ENCODE results near the gene DDR2. TPM values are rescaled to one million over a fixed set of nuclear protein-coding genes. Genes with fewer than 3 reads are reported as not detected.

Gene DDR2
- polyA plus RNA-seq, 3 donors: 0.07 TPM; not detected in 2

DNA sequence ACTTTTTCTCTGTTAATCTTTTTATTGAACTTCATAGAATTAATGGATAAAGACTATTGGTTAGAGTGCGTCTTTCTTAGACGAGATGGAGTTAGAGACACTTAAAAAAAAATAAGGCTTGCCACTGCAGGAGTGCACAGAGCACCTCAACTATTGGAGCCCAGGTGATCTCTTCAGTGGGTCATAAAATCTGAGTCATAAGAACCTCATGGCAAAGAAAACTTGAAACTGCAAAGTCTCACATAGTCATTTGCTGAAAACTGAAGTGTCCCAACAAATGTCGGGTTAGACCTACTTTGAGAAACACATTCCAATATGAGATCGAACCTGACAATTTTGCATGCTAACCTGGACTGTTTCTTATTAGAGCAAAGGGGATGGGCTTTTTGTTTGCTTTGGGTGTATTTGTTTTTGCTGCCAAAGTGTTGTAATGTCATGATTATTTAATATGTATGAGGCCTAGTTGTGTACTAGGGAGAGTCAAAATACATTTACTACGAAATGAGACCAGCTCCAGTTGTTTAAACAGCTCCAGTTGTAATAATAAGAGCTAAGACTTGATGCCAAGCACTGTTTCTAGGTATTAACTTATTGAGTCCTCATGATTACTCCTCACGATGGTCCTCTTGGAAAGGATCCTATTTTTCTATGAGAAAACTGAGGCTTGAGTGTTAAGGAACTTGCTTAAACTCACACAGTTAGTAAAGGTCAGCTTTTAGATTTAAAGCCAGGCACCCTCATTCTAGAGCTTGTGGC, 65.1 kb downstream of the DDR2 start:
- H3K4me3 Mint-ChIP-seq: no peak overlapping the region
- H2AFZ ChIP-seq (ENCODE audit: insufficient read depth, low read depth, low read length, poor library complexity, severe bottlenecking): no peak overlapping the region
- WGBS (ENCODE audit: insufficient coverage): 100% methylated on average over 1 of the region's 6 CpGs

GRCh38 chr1:162699366-162699765, 67.1 kb downstream of the DDR2 start:
- WGBS (ENCODE audit: insufficient coverage): no CpG with 5 or more reads among the region's 3 CpGs
- DNase-seq: no peak
- H2AFZ ChIP-seq (ENCODE audit: insufficient read depth, low read depth, low read length, poor library complexity, severe bottlenecking): no peak overlapping the region
- H3K4me1 ChIP-seq (ENCODE audit: control insufficient read depth in 1 of 2, insufficient read depth in 2 of 2, low read length in 2 of 2): no peaks in the 10 kb centered on the region
- Mint-ChIP-seq H3K27ac (no peak overlapping the region), H3K27me3 (ENCODE audit: low read depth in 3 of 3) (peaks cover 0 to 2% (median 0%) of the 10 kb centered on the region in 3 donors), H3K36me3 (no peaks in the 10 kb centered on the region), H3K4me1 (no peaks in the 10 kb centered on the region), H3K4me3 (no peak overlapping the region), H3K9me3 (peaks cover 0 to 6% (median 0%) of the 10 kb centered on the region in 7 donors)
- H3K27ac ChIP-seq (ENCODE audit: low read depth in 1 of 2, low read length in 2 of 2): no peak overlapping the region
- no peak overlapping the region for H3K4me2 ChIP-seq (replicated peaks; ENCODE audit: extremely low read depth, low read length, poor library complexity, severe bottlenecking)
- H3K27me3 ChIP-seq (ENCODE audit: control insufficient read depth in 2 of 2, insufficient read depth in 2 of 2, low read length in 2 of 2): no peaks in the 10 kb centered on the region
- intact Hi-C loops (cut with micrococcal nuclease): no loop called here
- H4K20me1 ChIP-seq (ENCODE audit: insufficient read depth, low read length): no peaks in the 10 kb centered on the region
- no peaks in the 10 kb centered on the region for H3K36me3 ChIP-seq (replicated peaks in 1 of 2; ENCODE audit: control insufficient read depth in 1 of 2, insufficient read depth in 2 of 2, low read length in 2 of 2)
- no peak overlapping the region for H3K4me3 ChIP-seq (replicated peaks in 1 of 3; ENCODE audit: low read depth in 2 of 3, low read length in 3 of 3)
- H3K9ac ChIP-seq (ENCODE audit: insufficient read depth, low read length, poor library complexity, severe bottlenecking): no peak overlapping the region
- H3K79me2 ChIP-seq (ENCODE audit: insufficient read depth, low read length): no peaks in the 10 kb centered on the region
- no peaks in the 10 kb centered on the region for H3K9me3 ChIP-seq (replicated peaks in 1 of 2; ENCODE audit: control insufficient read depth in 1 of 2, insufficient read depth in 1 of 2, low read length in 2 of 2)
- TF ChIP-seq, protein P1, sequence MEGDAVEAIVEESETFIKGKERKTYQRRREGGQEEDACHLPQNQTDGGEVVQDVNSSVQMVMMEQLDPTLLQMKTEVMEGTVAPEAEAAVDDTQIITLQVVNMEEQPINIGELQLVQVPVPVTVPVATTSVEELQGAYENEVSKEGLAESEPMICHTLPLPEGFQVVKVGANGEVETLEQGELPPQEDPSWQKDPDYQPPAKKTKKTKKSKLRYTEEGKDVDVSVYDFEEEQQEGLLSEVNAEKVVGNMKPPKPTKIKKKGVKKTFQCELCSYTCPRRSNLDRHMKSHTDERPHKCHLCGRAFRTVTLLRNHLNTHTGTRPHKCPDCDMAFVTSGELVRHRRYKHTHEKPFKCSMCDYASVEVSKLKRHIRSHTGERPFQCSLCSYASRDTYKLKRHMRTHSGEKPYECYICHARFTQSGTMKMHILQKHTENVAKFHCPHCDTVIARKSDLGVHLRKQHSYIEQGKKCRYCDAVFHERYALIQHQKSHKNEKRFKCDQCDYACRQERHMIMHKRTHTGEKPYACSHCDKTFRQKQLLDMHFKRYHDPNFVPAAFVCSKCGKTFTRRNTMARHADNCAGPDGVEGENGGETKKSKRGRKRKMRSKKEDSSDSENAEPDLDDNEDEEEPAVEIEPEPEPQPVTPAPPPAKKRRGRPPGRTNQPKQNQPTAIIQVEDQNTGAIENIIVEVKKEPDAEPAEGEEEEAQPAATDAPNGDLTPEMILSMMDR (IDR thresholded peaks at IDR 0.05): no peak

More for the DNA sequence above, 65.1 kb downstream of the DDR2 start:
- Histone ChIP-seq H3K9ac (ENCODE audit: insufficient read depth, low read length, poor library complexity, severe bottlenecking) (no peak overlapping the region), H4K20me1 (ENCODE audit: insufficient read depth, low read length) (no peaks in the 10 kb centered on the region), H3K27ac (ENCODE audit: low read depth in 1 of 2, low read length in 2 of 2) (no peak overlapping the region), H3K4me1 (ENCODE audit: control insufficient read depth in 1 of 2, insufficient read depth in 2 of 2, low read length in 2 of 2) (no peaks in the 10 kb centered on the region), H3K9me3 (replicated peaks in 1 of 2; ENCODE audit: control insufficient read depth in 1 of 2, insufficient read depth in 1 of 2, low read length in 2 of 2) (no peaks in the 10 kb centered on the region), H3K4me3 (replicated peaks in 1 of 3; ENCODE audit: low read depth in 2 of 3, low read length in 3 of 3) (no peak overlapping the region), H3K27me3 (ENCODE audit: control insufficient read depth in 2 of 2, insufficient read depth in 2 of 2, low read length in 2 of 2) (no peaks in the 10 kb centered on the region), H3K36me3 (replicated peaks in 1 of 2; ENCODE audit: control insufficient read depth in 1 of 2, insufficient read depth in 2 of 2, low read length in 2 of 2) (no peaks in the 10 kb centered on the region), H3K4me2 (replicated peaks; ENCODE audit: extremely low read depth, low read length, poor library complexity, severe bottlenecking) (no peak overlapping the region), H3K79me2 (ENCODE audit: insufficient read depth, low read length) (no peaks in the 10 kb centered on the region)
- TF ChIP-seq, protein P1 (IDR thresholded peaks at IDR 0.05): no peak
- intact Hi-C loops (cut with micrococcal nuclease): no loop called here
- H3K27me3 Mint-ChIP-seq (ENCODE audit: low read depth in 3 of 3): peaks cover 0 to 5% (median 0%) of the 10 kb centered on the region in 3 donors
- H3K9me3 Mint-ChIP-seq: peaks cover 0 to 4% (median 0%) of the 10 kb centered on the region in 7 donors
- H3K36me3 Mint-ChIP-seq: no peaks in the 10 kb centered on the region
- DNase-seq: no peak
- no peaks in the 10 kb centered on the region for H3K4me1 Mint-ChIP-seq
- no peak overlapping the region for H3K27ac Mint-ChIP-seq

Measured in CD14-positive monocyte (primary cell).